ENCODE results near the gene PSME3IP1.
"Not testable (repeated sequence)": the region's sequence is repeated elsewhere in the genome, so short reads cannot be mapped to it uniquely, and the experiment has no call there.

The PSME3IP1 gene

GRCh38 chr16:57185945-57186871, at the start of gene PSME3IP1, which contains the start of gene RSPRY1:
Gene PSME3IP1, minus strand, starts transcription at chr16:57186039. Its CDS starts 12,185 bp downstream, at chr16:57173854.
Gene RSPRY1, plus strand, starts transcription at chr16:57186329. Its CDS starts 18,330 bp downstream, at chr16:57204659.
- DNase-seq = peak; percentile 98

GRCh38 chr16:57235128-57236021, 49.5 kb upstream of the PSME3IP1 start:
- peak; percentile 7 for DNase-seq

GRCh38 chr16:57234707-57235092, 48.9 kb upstream of the PSME3IP1 start:
- no peak for DNase-seq

GRCh38 chr16:57233944-57234706, 48.3 kb upstream of the PSME3IP1 start:
- DNase-seq = no peak

- no peak for DNase-seq
These were observed 46.0 kb upstream of the PSME3IP1 start for GRCh38 chr16:57231821-57232350.

GRCh38 chr16:57229079-57229478, 43.2 kb upstream of the PSME3IP1 start:
- DNase-seq = no peak

- DNase-seq = peak; percentile 50
These were observed 41.1 kb upstream of the PSME3IP1 start for GRCh38 chr16:57226701-57227621.

GRCh38 chr16:57225978-57226377, 40.1 kb upstream of the PSME3IP1 start:
- DNase-seq = no peak

GRCh38 chr16:57224651-57225335, 39.0 kb upstream of the PSME3IP1 start:
- DNase-seq = peak; percentile 9

- no peak for DNase-seq
These were observed 37.2 kb upstream of the PSME3IP1 start for GRCh38 chr16:57223057-57223456.

GRCh38 chr16:57216968-57217367, 31.1 kb upstream of the PSME3IP1 start:
- no peak for DNase-seq

GRCh38 chr16:57213462-57213861, 27.6 kb upstream of the PSME3IP1 start:
- no peak for DNase-seq

- no peak for DNase-seq
These were observed 23.9 kb upstream of the PSME3IP1 start for GRCh38 chr16:57209780-57210179.

GRCh38 chr16:57208926-57209325, 23.1 kb upstream of the PSME3IP1 start:
- DNase-seq = no peak

GRCh38 chr16:57204675-57205074, 18.8 kb upstream of the PSME3IP1 start:
- DNase-seq = no peak

- DNase-seq = peak; percentile 66
These were observed 17.6 kb upstream of the PSME3IP1 start for GRCh38 chr16:57203451-57203850.

- no peak for DNase-seq
These were observed 16.5 kb upstream of the PSME3IP1 start for GRCh38 chr16:57202095-57202886.

- not testable (repeated sequence) for DNase-seq
These were observed 15.1 kb upstream of the PSME3IP1 start for GRCh38 chr16:57200926-57201325.

- not testable (repeated sequence) for DNase-seq
These were observed 14.5 kb upstream of the PSME3IP1 start for GRCh38 chr16:57200321-57200720.

GRCh38 chr16:57196753-57197152, 10.9 kb upstream of the PSME3IP1 start:
- DNase-seq = no peak
